H1 (cell line): ENCODE data around the gene EGR4. TPM values are rescaled to one million over a fixed set of nuclear protein-coding genes. Genes with fewer than 3 reads are reported as not detected.

Experiments used
- BACH1 ChIP-seq: IDR thresholded peaks from 2 replicates; pipeline ENCODE4 v1.6.1; 2012; ENCODE audit warnings: low read length, improper control_type of control experiment
- CTBP2 ChIP-seq: IDR thresholded peaks from 2 replicates; pipeline ENCODE4 v1.7.0; 2011; ENCODE audit warnings: borderline replicate concordance, mild to moderate bottlenecking, moderate library complexity, mixed read lengths, low read length; ENCODE audit not compliant: insufficient read depth, insufficient read length
- JUND ChIP-seq: IDR thresholded peaks from 2 replicates; pipeline ENCODE4 v1.6.1; 2011; ENCODE audit warnings: mild to moderate bottlenecking, improper control_type of control experiment, low read length
- polyA plus RNA-seq, 7 experiments: library from polyadenylated mRNA; depleted of rRNA in 3 of 7; stranded (reverse) in 5 of 7; unstranded in 2 of 7; fragments of >200 nt in 5 of 7; fragments of 200-250 nt in 2 of 7; gene quantifications; 1 replicate in 5 of 7; 2 replicates in 1 of 7; 4 replicates in 1 of 7; pipeline versions ENCODE4 v1.2.1 to v1.2.3, GENCODE V29; 2011 to 2013; ENCODE audit warnings: missing spikeins in 2 of 7, mixed read lengths in 2 of 7
- small RNA-seq: library from polyadenylated mRNA; stranded (forward); fragments of <200 nt; extraction: miRNeasy Mini kit (QIAGEN cat#:217004); gene quantifications from one replicate; pipeline ENCODE3, GENCODE V24; 2013; ENCODE audit not compliant: insufficient read depth
- total RNA-seq: library from RNA; stranded (reverse); fragmentation: NEBNext Ultra II Directional; extraction: Animal tissue kit (Norgen Biotek cat#: 25700); gene quantifications from 2 replicates; pipeline ENCODE4 v1.2.1, GENCODE V29; 2021

The EGR4 gene
- total and polyA plus RNA-seq, 2 of the 8 experiments (the other 6 are each of a cell fraction or from before 2014, with no cell fraction given), result 0.20 TPM; not detected in 1

DNA sequence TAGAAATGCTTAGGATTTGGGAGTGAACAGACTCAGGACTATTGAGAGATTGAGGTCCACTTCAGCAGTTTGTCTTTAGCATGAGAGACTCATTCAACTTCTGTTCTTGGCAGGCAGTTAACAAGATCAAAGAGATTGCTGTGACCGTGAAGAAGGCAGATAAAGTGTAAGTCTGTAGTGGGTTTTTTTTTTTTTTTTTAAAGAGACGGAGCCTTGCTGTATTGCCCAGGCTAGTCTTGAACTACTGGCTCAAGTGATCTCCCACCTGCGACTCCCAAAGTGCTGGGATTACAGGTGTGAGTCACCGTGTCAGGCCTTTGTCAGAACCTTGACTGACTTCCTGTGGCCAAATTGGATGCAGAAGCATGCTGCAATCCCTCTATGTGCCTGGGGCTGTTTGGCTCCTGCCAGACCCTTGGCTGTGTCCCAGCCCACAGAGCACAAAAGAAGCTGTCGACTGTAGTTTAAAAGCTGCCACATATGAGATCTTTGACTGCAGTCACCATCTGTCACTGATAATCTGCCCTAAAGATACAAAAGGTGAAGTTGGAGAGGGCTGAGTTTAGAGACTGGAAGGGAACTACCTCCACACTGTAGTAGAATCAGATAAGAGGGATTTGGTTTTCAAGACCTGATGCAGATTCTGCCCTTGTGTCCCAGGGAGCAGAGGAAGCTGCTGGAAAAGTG lies 49.3 kb downstream of the EGR4 start (continued):
- TF ChIP-seq JUND, result no peak
- TF ChIP-seq CTBP2, result no peak
- no peak for TF ChIP-seq BACH1
- TF ChIP-seq, all 59 proteins: peak for 0

Small RNA genes lying within 50 kb of the gene (small RNA-seq; reads per million reads assigned to genes)
- not detected for gene RNU6-111P

Other genes with a start within 250 kb of the EGR4 start
- gene SFXN5, start 221.8 kb downstream of the EGR4 start, total RNA-seq, result 29.3 and 29.4 TPM in 2 replicates
- 33.1 and 45.9 TPM in 2 replicates for gene SFXN5, start 221.8 kb downstream of the EGR4 start, polyA plus RNA-seq (2011; rRNA removed)
- gene RAB11FIP5, start 180.6 kb downstream of the EGR4 start, total RNA-seq, result 13.5 and 17.0 TPM in 2 replicates
- gene RAB11FIP5, start 180.6 kb downstream of the EGR4 start, polyA plus RNA-seq (2011; rRNA removed), result 6.3 and 9.0 TPM in 2 replicates
- gene NOTO, start 91.0 kb downstream of the EGR4 start, total RNA-seq, result 0.44 and 0.54 TPM in 2 replicates
- 0.33 and 0.46 TPM in 2 replicates for gene NOTO, start 91.0 kb downstream of the EGR4 start, polyA plus RNA-seq (2011; rRNA removed)
- 56.7 and 61.5 TPM in 2 replicates for gene SMYD5, start 79.3 kb downstream of the EGR4 start, total RNA-seq
- gene SMYD5, start 79.3 kb downstream of the EGR4 start, polyA plus RNA-seq (2011; rRNA removed), result 35.2 and 43.3 TPM in 2 replicates
- 7.5 and 8.9 TPM in 2 replicates for gene PRADC1, start 60.3 kb downstream of the EGR4 start, total RNA-seq
- gene PRADC1, start 60.3 kb downstream of the EGR4 start, polyA plus RNA-seq (2011; rRNA removed), result 13.1 and 13.3 TPM in 2 replicates
- gene CCT7, start 59.2 kb downstream of the EGR4 start, total RNA-seq, result 474 and 486 TPM in 2 replicates
- gene CCT7, start 59.2 kb downstream of the EGR4 start, polyA plus RNA-seq (2011; rRNA removed), result 440 and 465 TPM in 2 replicates
- 13.5 and 14.3 TPM in 2 replicates for gene FBXO41, start 9.1 kb downstream of the EGR4 start, total RNA-seq
- 11.2 and 16.3 TPM in 2 replicates for gene FBXO41, start 9.1 kb downstream of the EGR4 start, polyA plus RNA-seq (2011; rRNA removed)
- 44.6 and 45.6 TPM in 2 replicates for gene ALMS1, start 92.3 kb upstream of the EGR4 start, total RNA-seq
- gene ALMS1, start 92.3 kb upstream of the EGR4 start, polyA plus RNA-seq (2011; rRNA removed), result 21.4 and 21.8 TPM in 2 replicates